Neuron (in vitro differentiated cells): ENCODE data around the gene GRIFIN.

Experiments
- H2AFZ ChIP-seq: one replicate; pipeline ENCODE4 v1.6.1; 2013; ENCODE audit warnings: low read depth, mild to moderate bottlenecking, inconsistent platforms, low read length, moderate library complexity
- H3K27me3 ChIP-seq: one replicate; pipeline ENCODE4 v1.6.1; 2013; ENCODE audit warnings: low read length; ENCODE audit not compliant: insufficient read depth
- H3K36me3 ChIP-seq: one replicate; pipeline ENCODE4 v1.6.1; 2013; ENCODE audit warnings: low read length; ENCODE audit not compliant: insufficient read depth
- H3K4me1 ChIP-seq: one replicate; pipeline ENCODE4 v1.6.1; 2013; ENCODE audit warnings: low read length; ENCODE audit not compliant: insufficient read depth
- H3K4me3 ChIP-seq: 2 replicates; pipeline ENCODE4 v1.5.1; 2013; ENCODE audit warnings: mild to moderate bottlenecking, low read length, moderate library complexity
- H3K9me3 ChIP-seq: one replicate; pipeline ENCODE4 v1.6.1; 2013; ENCODE audit warnings: low read length

Gene GRIFIN

DNA sequence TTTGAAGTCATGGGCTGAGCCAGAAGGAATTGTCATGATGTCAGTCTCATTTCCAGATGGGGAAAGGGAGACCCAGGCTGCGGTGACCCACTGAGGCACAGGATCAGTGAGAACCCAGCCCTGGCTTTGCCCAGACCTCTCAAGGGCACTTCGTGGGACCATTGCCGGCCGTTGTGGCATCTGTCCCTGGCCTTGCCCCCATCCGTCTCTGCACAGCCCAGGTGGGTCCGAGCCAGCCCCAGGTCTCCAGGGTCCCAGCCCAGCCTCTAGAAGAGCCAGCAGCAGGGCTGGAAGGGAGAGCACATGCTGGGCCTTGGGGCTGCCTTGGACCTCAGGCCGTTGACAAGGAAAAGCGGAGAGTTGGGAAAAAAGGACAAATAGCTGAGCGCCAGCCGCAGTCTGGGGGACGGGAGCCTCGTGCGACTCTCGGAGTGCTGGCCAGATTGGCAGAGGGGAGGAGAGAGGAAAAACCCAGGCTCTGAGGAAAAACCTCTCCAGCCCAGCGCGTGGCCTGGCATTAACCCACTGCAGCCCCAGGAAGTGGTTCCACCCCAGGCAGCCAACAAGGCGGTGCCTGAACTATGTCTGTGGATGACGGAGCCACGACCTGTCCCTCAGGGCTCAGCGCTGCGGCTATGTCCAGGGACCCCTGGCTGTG, 30.2 kb downstream of the GRIFIN start:
- H3K36me3 ChIP-seq, result no peaks in the 10 kb centered on the region
- H3K9me3 ChIP-seq, result no peaks in the 10 kb centered on the region
- H3K4me3 ChIP-seq, result no peak overlapping the region
- H3K4me1 ChIP-seq, result no peaks in the 10 kb centered on the region
- no peak overlapping the region for H2AFZ ChIP-seq
- no peaks in the 10 kb centered on the region for H3K27me3 ChIP-seq

DNA sequence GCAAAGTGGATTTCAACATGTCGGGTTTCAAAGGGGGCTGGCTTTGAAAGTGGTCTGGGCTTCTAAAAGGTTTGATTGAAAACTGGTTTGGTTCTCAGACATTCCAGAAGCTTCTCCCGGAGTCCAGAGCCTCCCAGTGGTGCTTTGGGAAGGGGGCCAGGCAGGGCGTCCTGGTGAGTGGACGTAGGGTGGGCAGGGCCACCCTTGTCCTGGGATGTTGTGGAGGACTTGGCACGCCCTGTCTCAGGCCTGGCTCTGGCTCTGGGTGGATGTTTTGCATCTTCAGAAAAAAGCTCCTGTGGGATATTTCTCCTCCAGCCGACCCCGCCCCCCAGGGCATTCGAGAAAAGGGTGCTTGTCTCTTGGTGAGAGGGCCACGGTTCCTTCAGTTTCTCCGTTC, 31.2 kb downstream of the GRIFIN start:
- no peaks in the 10 kb centered on the region for H3K27me3 ChIP-seq
- no peaks in the 10 kb centered on the region for H3K9me3 ChIP-seq
- H3K36me3 ChIP-seq, result no peaks in the 10 kb centered on the region
- H3K4me1 ChIP-seq, result no peaks in the 10 kb centered on the region
- H2AFZ ChIP-seq, result no peak overlapping the region
- H3K4me3 ChIP-seq, result no peak overlapping the region

DNA sequence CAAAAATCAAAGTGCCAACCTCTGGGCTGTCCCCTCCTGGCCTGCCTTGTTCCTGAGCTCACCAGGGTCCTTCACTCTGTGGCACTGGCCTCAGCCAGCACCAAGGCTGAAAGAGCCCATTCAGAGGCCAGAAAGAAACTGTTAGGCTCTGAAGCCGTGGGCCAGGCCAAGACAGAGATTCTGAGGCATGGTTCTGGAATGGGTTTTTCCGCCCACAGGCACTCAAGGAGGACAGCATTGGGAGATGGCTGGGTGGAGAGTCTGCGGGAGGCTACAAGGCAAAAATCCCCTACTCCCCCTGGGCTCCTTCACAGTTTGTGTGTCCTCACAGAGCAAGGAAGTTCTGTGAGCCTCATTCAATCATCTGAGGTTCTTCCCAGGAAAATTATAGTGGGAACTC, 31.7 kb downstream of the GRIFIN start:
- H3K4me3 ChIP-seq, result no peak overlapping the region
- H2AFZ ChIP-seq, result no peak overlapping the region
- no peaks in the 10 kb centered on the region for H3K9me3 ChIP-seq
- H3K27me3 ChIP-seq, result no peaks in the 10 kb centered on the region
- no peaks in the 10 kb centered on the region for H3K36me3 ChIP-seq
- no peaks in the 10 kb centered on the region for H3K4me1 ChIP-seq

DNA sequence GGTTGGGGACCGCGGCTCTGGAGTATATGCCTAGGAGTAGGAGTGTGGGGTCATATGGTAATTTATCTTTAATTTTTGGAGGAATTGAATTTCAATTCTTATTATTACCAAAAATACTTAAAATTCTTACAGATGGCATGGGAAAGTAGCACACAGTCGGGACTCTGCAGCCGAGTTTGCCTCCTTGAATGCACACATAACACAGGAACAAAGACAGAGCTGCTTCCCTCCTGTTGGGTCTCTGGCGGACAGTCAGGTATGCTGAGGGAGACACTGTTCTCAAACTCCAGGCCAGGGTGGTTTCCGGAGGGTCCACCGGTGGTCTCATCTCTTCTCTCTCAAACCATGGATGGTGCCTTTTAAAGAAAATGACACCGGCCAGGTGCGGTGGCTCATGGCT, 32.7 kb downstream of the GRIFIN start:
- Histone ChIP-seq H3K4me3 (no peak overlapping the region), H3K9me3 (no peaks in the 10 kb centered on the region), H3K27me3 (no peaks in the 10 kb centered on the region), H3K36me3 (no peaks in the 10 kb centered on the region), H3K4me1 (no peaks in the 10 kb centered on the region), H2AFZ (no peak overlapping the region)

DNA sequence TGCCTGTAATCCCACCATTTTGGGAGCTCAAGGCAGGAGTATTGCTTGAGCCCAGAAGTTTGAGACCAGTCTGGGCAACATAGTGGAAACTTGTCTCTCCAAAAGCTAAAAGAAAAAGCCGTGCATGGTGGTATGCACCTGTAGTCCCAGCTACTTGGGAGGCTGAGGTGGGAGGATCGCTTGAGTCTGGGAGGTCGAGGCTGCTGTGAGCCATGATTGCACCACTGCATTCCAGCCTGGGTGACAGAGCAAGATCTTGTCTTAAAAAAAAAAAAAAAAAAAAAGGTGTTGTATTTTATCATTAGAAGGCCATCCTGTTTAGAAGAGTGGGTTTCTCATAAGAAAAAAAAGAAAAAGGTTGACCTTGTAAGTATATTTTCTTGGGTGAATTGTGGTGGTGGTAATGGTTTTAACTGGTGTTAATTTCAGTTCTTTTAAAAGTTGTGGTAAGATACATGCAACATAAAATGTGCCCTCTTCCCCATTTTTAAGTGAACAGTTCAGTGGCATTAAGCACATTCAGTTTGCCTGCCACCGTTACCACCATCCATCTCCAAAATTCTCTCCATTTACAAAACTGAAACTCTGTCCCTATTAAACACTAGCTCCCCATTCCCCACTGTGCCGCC, 34.7 kb downstream of the GRIFIN start:
- H3K36me3 ChIP-seq, result no peaks in the 10 kb centered on the region
- H3K27me3 ChIP-seq, result no peaks in the 10 kb centered on the region
- H3K4me3 ChIP-seq, result no peak overlapping the region
- H2AFZ ChIP-seq, result no peak overlapping the region
- H3K4me1 ChIP-seq, result no peaks in the 10 kb centered on the region
- H3K9me3 ChIP-seq, result no peaks in the 10 kb centered on the region

DNA sequence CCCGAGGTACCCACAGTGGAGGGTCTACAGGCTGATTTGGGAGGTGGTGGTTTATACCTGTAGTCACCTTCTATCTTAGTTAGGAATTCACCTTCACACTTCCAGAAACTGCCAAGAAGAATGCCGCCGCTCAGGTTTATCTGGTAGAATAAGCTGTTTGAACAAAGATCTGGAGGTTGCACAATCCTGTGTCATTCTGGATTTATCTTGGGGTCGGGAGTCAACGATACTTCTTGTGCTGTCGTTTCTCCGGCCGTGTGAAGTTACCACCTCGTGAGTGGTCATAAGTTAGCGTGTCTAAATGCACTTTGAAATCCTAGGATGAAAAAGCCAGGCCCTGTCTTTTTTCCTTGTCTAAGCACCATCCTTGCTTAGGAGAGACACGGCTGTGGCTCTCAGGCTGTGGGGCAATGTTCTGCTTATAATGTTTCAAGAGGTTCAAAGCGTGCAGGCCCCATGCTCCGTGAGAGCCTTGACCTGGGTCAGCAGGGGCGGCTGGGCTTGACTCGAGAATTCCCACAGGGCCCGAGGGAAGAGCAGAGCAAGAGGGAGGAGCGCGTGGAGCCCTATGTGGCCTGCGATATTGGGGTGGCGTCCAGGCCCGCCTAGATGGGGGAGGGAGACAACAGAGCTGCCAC, 35.5 kb downstream of the GRIFIN start:
- Histone ChIP-seq H3K9me3 (no peaks in the 10 kb centered on the region), H3K27me3 (no peaks in the 10 kb centered on the region), H3K4me1 (no peaks in the 10 kb centered on the region), H3K36me3 (no peaks in the 10 kb centered on the region), H3K4me3 (no peak overlapping the region), H2AFZ (no peak overlapping the region)

DNA sequence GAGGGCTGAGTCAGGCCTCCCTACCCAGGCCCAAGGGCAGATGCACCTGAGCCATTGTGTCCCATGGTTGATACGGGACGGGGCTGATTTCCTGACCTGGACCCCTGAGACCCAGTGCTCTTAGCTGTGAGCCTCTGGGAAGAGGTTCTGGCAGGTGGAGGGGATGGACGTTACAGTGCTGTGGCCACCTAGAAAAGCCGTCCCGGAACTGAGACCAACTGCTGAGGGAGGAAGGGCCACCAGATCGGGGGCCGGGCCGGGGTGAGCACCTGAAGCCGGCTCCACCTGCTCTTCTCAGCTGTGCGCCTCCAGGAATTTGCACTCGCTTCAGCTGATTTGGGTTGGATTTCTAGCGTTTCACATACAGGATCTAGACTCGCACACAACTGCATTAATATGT, 37.4 kb downstream of the GRIFIN start:
- Histone ChIP-seq H3K27me3 (no peaks in the 10 kb centered on the region), H2AFZ (no peak overlapping the region), H3K36me3 (peaks cover 2% of the 10 kb centered on the region), H3K4me1 (no peaks in the 10 kb centered on the region), H3K9me3 (no peaks in the 10 kb centered on the region), H3K4me3 (no peak overlapping the region)

DNA sequence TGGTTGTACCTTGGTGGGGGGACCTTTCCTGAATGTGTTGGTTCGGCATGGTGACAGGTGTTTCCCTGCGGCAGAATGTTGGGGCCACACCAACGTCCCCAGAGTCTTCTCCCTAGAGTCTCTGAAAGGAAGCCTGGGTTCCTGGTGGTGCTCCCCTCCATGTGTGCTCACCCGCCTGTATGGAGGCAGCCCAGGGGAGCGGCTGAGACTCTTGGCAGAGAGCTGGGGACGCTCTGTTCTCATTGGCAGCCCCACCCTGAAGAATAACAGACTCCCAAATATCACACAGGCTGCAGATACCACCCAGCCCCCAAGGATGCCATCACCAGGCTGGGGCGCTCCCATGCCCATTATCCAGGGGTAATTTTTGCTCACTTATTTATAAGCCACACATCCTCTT, 38.0 kb downstream of the GRIFIN start:
- Histone ChIP-seq H2AFZ (no peak overlapping the region), H3K36me3 (peaks cover 8% of the 10 kb centered on the region), H3K4me1 (no peaks in the 10 kb centered on the region), H3K4me3 (no peak overlapping the region), H3K9me3 (peaks cover 6% of the 10 kb centered on the region), H3K27me3 (no peaks in the 10 kb centered on the region)

DNA sequence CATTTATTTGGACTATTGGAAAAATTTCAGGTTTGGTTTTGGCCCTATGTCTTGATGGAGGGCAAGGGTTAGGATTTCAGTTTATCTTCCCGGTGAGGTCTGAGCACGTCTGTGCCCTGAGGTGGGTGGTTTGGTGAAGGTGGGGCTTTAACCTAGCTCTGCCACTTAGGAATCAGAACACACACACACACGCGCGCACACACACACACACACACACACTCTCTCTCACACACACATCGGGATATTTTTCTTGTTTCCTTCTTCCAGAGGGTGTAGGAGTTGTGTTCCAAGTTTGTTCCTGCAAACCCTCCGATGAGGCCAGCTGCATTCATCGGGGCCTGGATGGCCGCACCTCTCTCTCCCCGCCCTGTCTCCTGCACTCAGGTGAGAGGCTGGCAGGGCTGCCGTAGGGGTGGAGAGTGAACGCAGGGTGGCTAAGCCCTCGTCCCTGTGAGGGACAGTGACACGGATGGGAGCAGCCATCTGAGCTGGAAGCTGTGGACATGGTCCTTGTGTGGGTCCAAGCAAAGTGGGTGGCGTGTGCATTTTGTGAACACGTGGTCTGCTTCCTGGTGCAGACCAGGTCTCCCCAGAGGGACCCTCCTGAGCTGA, 38.6 kb downstream of the GRIFIN start:
- Histone ChIP-seq H3K27me3 (no peaks in the 10 kb centered on the region), H3K4me1 (no peaks in the 10 kb centered on the region), H3K36me3 (peaks cover 13% of the 10 kb centered on the region), H3K9me3 (peaks cover 11% of the 10 kb centered on the region), H2AFZ (no peak overlapping the region), H3K4me3 (no peak overlapping the region)

DNA sequence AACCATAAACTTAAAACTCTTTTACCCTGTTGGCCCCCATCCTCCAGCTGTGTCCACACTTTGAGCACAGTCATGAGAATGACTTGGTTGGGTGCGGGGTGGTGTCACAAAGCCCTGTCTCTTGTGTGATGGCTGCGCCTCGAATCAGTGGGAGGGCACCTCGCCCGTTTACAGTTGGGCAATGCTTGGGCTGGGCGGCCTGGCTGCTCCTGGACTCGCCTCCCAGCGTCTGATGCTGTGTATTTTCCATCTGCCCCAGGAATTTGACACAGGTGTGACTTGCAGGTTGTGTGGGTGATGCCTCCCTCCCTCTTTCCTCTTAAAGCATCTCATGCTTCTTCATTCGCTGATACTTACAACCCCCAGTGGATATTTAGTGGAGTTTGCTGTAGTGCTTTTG, 39.1 kb downstream of the GRIFIN start:
- H3K4me1 ChIP-seq, result no peaks in the 10 kb centered on the region
- no peak overlapping the region for H2AFZ ChIP-seq
- no peaks in the 10 kb centered on the region for H3K27me3 ChIP-seq
- H3K36me3 ChIP-seq, result peaks cover 14% of the 10 kb centered on the region
- peaks cover 15% of the 10 kb centered on the region for H3K9me3 ChIP-seq
- H3K4me3 ChIP-seq, result no peak overlapping the region

DNA sequence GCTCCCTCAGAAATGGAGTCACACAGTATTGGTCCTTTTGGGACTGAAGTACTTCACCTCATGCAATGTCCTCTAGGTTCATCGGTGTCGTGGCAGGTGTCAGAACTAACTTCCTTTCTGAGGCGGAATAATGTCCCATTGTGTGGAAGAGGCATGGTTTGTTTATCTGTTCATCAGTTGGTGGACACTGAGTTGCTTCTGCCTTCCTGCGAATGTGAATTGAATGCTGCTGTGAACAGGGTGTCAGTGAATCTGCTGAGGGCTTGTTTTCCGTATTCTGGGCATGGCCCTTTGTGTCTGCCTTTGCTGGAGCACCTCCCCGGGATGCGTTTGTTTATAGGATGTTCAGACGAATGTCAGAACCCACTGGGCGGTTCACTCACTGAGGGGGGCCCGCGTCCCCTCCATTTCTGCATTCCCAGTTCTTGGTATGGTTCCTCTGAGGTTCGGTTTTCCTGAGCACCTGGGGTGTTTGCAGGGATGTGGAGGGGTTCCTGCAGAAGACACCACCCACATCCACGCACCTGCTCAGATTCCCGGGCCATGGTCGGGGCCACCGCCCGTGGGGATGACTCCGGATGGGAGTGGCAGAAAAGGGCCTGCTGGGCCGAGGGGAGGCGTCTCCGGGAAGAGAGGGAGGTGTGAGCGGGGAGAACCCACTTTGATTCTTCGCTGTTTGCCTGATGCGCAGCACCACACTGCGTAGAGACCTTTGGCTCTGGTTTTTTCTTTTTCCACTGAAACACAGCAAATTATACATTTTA, 39.7 kb downstream of the GRIFIN start:
- peaks cover 16% of the 10 kb centered on the region for H3K9me3 ChIP-seq
- no peak overlapping the region for H2AFZ ChIP-seq
- H3K36me3 ChIP-seq, result peaks cover 14% of the 10 kb centered on the region
- H3K4me3 ChIP-seq, result no peak overlapping the region
- no peaks in the 10 kb centered on the region for H3K4me1 ChIP-seq
- no peaks in the 10 kb centered on the region for H3K27me3 ChIP-seq

DNA sequence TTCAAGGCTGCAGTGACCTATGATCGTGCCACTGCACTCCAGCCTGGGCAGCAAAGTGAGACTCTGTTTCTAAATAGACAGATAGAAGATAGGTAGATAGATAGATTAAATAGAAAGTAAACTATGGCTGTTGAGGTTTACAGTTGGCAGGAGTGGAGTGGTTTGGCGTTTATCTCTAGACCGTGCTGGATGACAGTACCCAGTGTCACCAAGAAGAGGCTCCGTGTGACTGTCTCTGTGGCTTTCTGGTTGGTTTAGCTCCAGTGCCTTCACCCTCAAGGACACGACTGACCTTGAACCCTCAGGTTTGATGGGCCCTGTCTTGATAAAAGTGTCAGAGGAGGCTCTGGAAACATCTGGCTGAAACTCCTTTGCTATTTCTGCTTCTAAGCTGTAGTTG, 41.1 kb downstream of the GRIFIN start:
- H3K4me1 ChIP-seq, result no peaks in the 10 kb centered on the region
- peaks cover 14% of the 10 kb centered on the region for H3K36me3 ChIP-seq
- H3K9me3 ChIP-seq, result peaks cover 22% of the 10 kb centered on the region

More for the DNA sequence above, 41.1 kb downstream of the GRIFIN start:
- Histone ChIP-seq H3K4me3 (no peak overlapping the region), H2AFZ (no peak overlapping the region), H3K27me3 (no peaks in the 10 kb centered on the region)
